HepG2 (cell line): ENCODE results near the gene RPUSD3. TPM values are rescaled to one million over a fixed set of nuclear protein-coding genes. Genes with fewer than 3 reads are reported as not detected.
A peak's percentile ranks its signal among the peaks of the same experiment; 100 is the strongest.

ENCODE experiments used
- CEBPG ChIP-seq: IDR thresholded peaks from 2 replicates; pipeline ENCODE4 v1.6.1; 2016
- CENPX ChIP-seq: sonication (generic); formaldehyde crosslinking; IDR thresholded peaks from 2 replicates; pipeline ENCODE4 v1.9.0; 2021; ENCODE audit warnings: mild to moderate bottlenecking, missing genetic modification reagents, moderate library complexity
- CSRNP2 ChIP-seq: sonication (generic); formaldehyde crosslinking; conservative IDR thresholded peaks from 2 replicates; pipeline ENCODE4 v1.8.0; 2022; ENCODE audit warnings: low read depth, missing genetic modification reagents
- DR1 ChIP-seq: sonication (generic); formaldehyde crosslinking; IDR thresholded peaks from 2 replicates; pipeline ENCODE4 v1.8.0; 2021; ENCODE audit warnings: mild to moderate bottlenecking, missing genetic modification reagents, inconsistent platforms
- FOXA1 ChIP-seq, 2 experiments: fragments of 450-650 bp in 1 of 2; sonication (generic) in 1 of 2; formaldehyde crosslinking in 1 of 2; IDR thresholded peaks; 2 replicates each; pipeline versions ENCODE4 v1.4.0 to v1.6.1; 2016 to 2020; ENCODE audit warnings: missing genetic modification reagents in 1 of 2
- KDM5B ChIP-seq: sonication (generic); formaldehyde crosslinking; IDR thresholded peaks from 2 replicates; pipeline ENCODE4 v1.4.0; 2020; ENCODE audit warnings: missing genetic modification reagents, mild to moderate bottlenecking, borderline replicate concordance
- TERF1 ChIP-seq: sonication (generic); formaldehyde crosslinking; IDR thresholded peaks from 2 replicates; pipeline ENCODE4 v1.8.0; 2022; ENCODE audit warnings: mild to moderate bottlenecking, missing genetic modification reagents, moderate library complexity
- ZBTB20 ChIP-seq: sonication (generic); formaldehyde crosslinking; IDR thresholded peaks from 2 replicates; pipeline ENCODE4 v1.8.1; 2023; ENCODE audit warnings: missing genetic modification reagents, low read depth, mild to moderate bottlenecking, borderline replicate concordance
- ZBTB25 ChIP-seq: IDR thresholded peaks from 2 replicates; pipeline ENCODE4 v1.6.1; 2018; ENCODE audit warnings: missing genetic modification reagents
- ZNF34 ChIP-seq: sonication (generic); formaldehyde crosslinking; IDR thresholded peaks from 2 replicates; pipeline ENCODE4 v1.4.0; 2020; ENCODE audit warnings: mild to moderate bottlenecking, missing genetic modification reagents, borderline replicate concordance
- ZNF350 ChIP-seq: sonication (generic); formaldehyde crosslinking; IDR thresholded peaks from 2 replicates; pipeline ENCODE4 v1.4.0; 2020; ENCODE audit warnings: mild to moderate bottlenecking, low read depth, missing genetic modification reagents, borderline replicate concordance
- ZNF501 ChIP-seq: sonication (generic); formaldehyde crosslinking; IDR thresholded peaks from 2 replicates; pipeline ENCODE4 v1.5.1; 2020; ENCODE audit warnings: mild to moderate bottlenecking, moderate library complexity, missing genetic modification reagents
- polyA plus RNA-seq, 8 experiments: library from polyadenylated mRNA; depleted of rRNA in 3 of 8; stranded (reverse) in 7 of 8; unstranded in 1 of 8; fragments of >200 nt; fragmentation: Illumina TruSeq in 4 of 8; extraction: Trizol in 4 of 8; gene quantifications; 2 replicates each; pipeline versions ENCODE4 v1.2.1 to v1.2.3, GENCODE V29; 2011 to 2016; ENCODE audit warnings: low read depth in 4 of 8, missing spikeins in 1 of 8, mixed read lengths in 1 of 8; ENCODE audit not compliant: insufficient read depth in 1 of 8
- total RNA-seq, 5 experiments: library from RNA; depleted of rRNA; stranded (reverse); fragments of >200 nt; fragmentation: Illumina TruSeq; extraction: Trizol; gene quantifications; 2 replicates each; pipeline ENCODE4 v1.2.3, GENCODE V29; 2016; ENCODE audit warnings: low read depth in 1 of 5
- TF ChIP-seq, protein P1 (sequence below): sonication (generic); formaldehyde crosslinking; IDR thresholded peaks from 2 replicates; pipeline ENCODE4 v1.8.0; 2022; ENCODE audit warnings: mild to moderate bottlenecking, missing genetic modification reagents
- TF ChIP-seq, protein P2 (sequence below): sonication (generic); formaldehyde crosslinking; IDR thresholded peaks from 2 replicates; pipeline ENCODE4 v1.5.1; 2020; ENCODE audit warnings: mild to moderate bottlenecking, missing genetic modification reagents, borderline replicate concordance
- TF ChIP-seq, protein P3 (sequence below): sonication (generic); formaldehyde crosslinking; IDR thresholded peaks from 2 replicates; pipeline ENCODE4 v1.8.1; 2023; ENCODE audit warnings: mild to moderate bottlenecking, missing genetic modification reagents

Gene RPUSD3
- total and polyA plus RNA-seq, 2 of the 13 experiments (the other 11 are each of a cell fraction or from before 2014, with no cell fraction given): 32.1 to 48.7 TPM

- TF ChIP-seq, protein P1, sequence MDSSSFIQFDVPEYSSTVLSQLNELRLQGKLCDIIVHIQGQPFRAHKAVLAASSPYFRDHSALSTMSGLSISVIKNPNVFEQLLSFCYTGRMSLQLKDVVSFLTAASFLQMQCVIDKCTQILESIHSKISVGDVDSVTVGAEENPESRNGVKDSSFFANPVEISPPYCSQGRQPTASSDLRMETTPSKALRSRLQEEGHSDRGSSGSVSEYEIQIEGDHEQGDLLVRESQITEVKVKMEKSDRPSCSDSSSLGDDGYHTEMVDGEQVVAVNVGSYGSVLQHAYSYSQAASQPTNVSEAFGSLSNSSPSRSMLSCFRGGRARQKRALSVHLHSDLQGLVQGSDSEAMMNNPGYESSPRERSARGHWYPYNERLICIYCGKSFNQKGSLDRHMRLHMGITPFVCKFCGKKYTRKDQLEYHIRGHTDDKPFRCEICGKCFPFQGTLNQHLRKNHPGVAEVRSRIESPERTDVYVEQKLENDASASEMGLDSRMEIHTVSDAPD (CRISPR knock-in tag): 0 out of 2 replicates have a peak, but pooled peaks have one; percentile 56
- peak; percentile 42; the same call in 1 of the 2 replicates for TF ChIP-seq CEBPG (CRISPR knock-in tag)
- no peak for TF ChIP-seq ZNF350
- TF ChIP-seq, protein P2, sequence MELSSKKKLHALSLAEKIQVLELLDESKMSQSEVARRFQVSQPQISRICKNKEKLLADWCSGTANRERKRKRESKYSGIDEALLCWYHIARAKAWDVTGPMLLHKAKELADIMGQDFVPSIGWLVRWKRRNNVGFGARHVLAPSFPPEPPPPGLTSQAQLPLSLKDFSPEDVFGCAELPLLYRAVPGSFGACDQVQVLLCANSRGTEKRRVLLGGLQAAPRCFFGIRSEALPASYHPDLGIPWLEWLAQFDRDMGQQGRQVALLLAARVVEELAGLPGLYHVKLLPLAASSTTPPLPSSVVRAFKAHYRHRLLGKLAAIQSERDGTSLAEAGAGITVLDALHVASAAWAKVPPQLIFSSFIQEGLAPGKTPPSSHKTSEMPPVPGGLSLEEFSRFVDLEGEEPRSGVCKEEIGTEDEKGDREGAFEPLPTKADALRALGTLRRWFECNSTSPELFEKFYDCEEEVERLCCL (CRISPR knock-in tag): no peak
- no peak for TF ChIP-seq CENPX (CRISPR knock-in tag)
- TF ChIP-seq FOXA1 (IDR thresholded peaks at IDR 0.05): no peak
- no peak for TF ChIP-seq FOXA1 (CRISPR knock-in tag; IDR thresholded peaks at IDR 0.05)
- no peak for TF ChIP-seq CSRNP2
- no peak; the same call in 1 of the 2 replicates for TF ChIP-seq ZNF34 (CRISPR knock-in tag)
- peak; percentile 60; the same call in 1 of the 2 replicates for TF ChIP-seq KDM5B
- peak; percentile 46; the same call in 1 of the 2 replicates for TF ChIP-seq DR1 (CRISPR knock-in tag)
- TF ChIP-seq ZBTB25 (CRISPR knock-in tag): no peak
- TF ChIP-seq, protein P3, sequence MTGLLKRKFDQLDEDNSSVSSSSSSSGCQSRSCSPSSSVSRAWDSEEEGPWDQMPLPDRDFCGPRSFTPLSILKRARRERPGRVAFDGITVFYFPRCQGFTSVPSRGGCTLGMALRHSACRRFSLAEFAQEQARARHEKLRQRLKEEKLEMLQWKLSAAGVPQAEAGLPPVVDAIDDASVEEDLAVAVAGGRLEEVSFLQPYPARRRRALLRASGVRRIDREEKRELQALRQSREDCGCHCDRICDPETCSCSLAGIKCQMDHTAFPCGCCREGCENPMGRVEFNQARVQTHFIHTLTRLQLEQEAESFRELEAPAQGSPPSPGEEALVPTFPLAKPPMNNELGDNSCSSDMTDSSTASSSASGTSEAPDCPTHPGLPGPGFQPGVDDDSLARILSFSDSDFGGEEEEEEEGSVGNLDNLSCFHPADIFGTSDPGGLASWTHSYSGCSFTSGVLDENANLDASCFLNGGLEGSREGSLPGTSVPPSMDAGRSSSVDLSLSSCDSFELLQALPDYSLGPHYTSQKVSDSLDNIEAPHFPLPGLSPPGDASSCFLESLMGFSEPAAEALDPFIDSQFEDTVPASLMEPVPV (CRISPR knock-in tag): peak; percentile 73
- TF ChIP-seq ZBTB20 (CRISPR knock-in tag): 0 out of 2 replicates have a peak, but pooled peaks have one; percentile 16
- TF ChIP-seq ZNF501: peak; percentile 41; the same call in 1 of the 2 replicates
- no peak for TF ChIP-seq TERF1
Measured at GRCh38 chr3:9864200-9864927, 20.6 kb upstream of the RPUSD3 start (continued).
